ENCODE measurements around the gene RBP3. TPM values are rescaled to one million over a fixed set of nuclear protein-coding genes. Genes with fewer than 3 reads are reported as not detected.

Gene RBP3
- total RNA-seq, 4 donors from 2014 or later: not detected

GRCh38 chr10:47310090-47310505 lies 38.1 kb upstream of the RBP3 start:
- DNase-seq (ENCODE audit: low spot score) (no peak), ATAC-seq (ENCODE audit: low FRiP score) (no peak)
- TF ChIP-seq, protein P1, sequence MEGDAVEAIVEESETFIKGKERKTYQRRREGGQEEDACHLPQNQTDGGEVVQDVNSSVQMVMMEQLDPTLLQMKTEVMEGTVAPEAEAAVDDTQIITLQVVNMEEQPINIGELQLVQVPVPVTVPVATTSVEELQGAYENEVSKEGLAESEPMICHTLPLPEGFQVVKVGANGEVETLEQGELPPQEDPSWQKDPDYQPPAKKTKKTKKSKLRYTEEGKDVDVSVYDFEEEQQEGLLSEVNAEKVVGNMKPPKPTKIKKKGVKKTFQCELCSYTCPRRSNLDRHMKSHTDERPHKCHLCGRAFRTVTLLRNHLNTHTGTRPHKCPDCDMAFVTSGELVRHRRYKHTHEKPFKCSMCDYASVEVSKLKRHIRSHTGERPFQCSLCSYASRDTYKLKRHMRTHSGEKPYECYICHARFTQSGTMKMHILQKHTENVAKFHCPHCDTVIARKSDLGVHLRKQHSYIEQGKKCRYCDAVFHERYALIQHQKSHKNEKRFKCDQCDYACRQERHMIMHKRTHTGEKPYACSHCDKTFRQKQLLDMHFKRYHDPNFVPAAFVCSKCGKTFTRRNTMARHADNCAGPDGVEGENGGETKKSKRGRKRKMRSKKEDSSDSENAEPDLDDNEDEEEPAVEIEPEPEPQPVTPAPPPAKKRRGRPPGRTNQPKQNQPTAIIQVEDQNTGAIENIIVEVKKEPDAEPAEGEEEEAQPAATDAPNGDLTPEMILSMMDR (IDR thresholded peaks at IDR 0.05): no peak

- DNase-seq (ENCODE audit: low spot score) (no peak), ATAC-seq (ENCODE audit: low FRiP score) (no peak)
- TF ChIP-seq, protein P1 (IDR thresholded peaks at IDR 0.05): no peak
Observed at GRCh38 chr10:47311193-47311931, 36.8 kb upstream of the RBP3 start.

DNA sequence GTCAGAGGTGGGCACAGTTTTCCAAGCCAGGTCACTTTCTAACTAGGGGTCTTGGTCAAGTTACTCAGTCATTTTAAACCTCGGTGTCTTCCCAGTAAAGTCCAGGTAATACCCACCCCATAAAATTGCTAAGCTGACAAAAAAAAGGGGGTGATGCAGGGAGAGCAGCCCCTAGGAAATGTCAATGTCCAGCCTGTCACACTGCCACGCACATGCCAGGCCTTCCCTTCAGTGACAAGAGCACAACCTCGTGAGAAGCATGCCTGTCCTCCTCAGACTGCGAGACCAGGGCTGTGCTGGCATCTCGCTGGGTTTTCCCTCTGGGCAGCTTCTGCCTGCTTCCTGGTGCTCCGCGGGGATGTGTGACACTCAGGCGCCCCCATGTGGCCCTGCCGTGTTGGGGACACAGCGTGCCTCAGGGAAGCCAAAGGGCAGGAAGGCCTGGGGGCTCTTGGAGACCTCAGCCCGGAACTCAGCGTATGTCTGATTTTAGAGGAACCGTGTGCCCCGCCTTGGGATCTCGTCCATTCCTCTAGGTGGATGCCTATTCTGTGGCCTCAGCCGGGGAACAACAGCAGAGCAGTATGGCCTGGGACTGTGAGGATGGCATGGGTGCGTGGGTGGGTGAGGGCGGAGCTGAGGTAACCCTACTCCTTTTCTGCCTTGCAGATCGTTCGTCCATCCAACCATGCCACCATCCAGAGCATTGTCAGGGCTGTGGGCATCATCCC lies 36.1 kb upstream of the RBP3 start:
- DNase-seq (ENCODE audit: low spot score): peak; percentile 63
- TF ChIP-seq, protein P1 (IDR thresholded peaks at IDR 0.05): peak in 1 of 3 donors; percentile 46
- ATAC-seq (ENCODE audit: low FRiP score): peak; percentile 72

GRCh38 chr10:47312663-47312995 lies 35.5 kb upstream of the RBP3 start:
- DNase-seq (ENCODE audit: low spot score): no peak

DNA sequence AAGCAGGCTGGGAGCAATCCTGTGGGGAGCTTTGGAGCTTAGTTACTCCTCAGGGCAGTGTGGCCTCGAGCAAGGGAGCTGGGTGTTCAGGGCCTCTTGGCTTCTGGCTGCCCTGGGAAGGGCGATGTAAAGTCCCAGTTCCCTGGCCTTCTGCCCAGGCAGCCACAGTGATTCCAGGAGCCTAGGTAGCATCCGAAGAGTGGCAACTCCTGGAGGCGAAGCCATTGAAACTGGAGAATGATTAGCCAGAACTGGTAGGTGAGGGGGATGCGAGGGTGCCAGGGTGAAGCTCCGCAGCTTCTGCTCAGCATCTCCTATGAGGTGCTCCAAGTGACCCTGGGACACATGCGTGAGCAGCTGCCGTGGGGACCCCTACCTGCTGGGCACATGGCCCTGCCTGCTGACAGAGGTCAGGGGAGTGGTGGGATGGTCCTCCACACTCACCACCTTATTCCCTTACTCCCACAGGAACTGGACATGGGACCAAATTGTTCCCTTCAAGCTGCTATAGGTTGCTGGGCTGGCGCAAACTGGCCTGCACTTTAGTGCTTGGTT lies 33.7 kb upstream of the RBP3 start:
- DNase-seq (ENCODE audit: low spot score) (no peak), ATAC-seq (ENCODE audit: low FRiP score) (no peak)
- TF ChIP-seq, protein P1 (IDR thresholded peaks at IDR 0.05): no peak

More at GRCh38 chr10:47312663-47312995, 35.5 kb upstream of the RBP3 start:
- ATAC-seq (ENCODE audit: low FRiP score): no peak
- TF ChIP-seq, protein P1 (IDR thresholded peaks at IDR 0.05): no peak

- TF ChIP-seq, protein P1 (IDR thresholded peaks at IDR 0.05): no peak
- ATAC-seq (ENCODE audit: low FRiP score) (no peak), DNase-seq (ENCODE audit: low spot score) (no peak)
Observed at GRCh38 chr10:47315421-47315820, 32.7 kb upstream of the RBP3 start.

Data from omental fat pad (tissue), 4 donors.